HS-27A (cell line): ENCODE results near the gene FGB.
"Not testable (repeated sequence)": the region's sequence is repeated elsewhere in the genome, so short reads cannot be mapped to it uniquely, and the experiment has no call there.

ENCODE experiments used
- DNase-seq: peaks from one replicate; pipeline ENCODE4 v3.0.0-alpha.2; 2012; ENCODE audit warnings: low read depth, missing footprints

The FGB gene

GRCh38 chr4:154597281-154597680, 34.5 kb downstream of the FGB start:
- DNase-seq, result not testable (repeated sequence)

GRCh38 chr4:154597798-154598774, 35.3 kb downstream of the FGB start:
- no peak for DNase-seq

- DNase-seq, result peak; percentile 31
Measured at GRCh38 chr4:154602404-154603020, 39.7 kb downstream of the FGB start.

- DNase-seq, result no peak
Measured at GRCh38 chr4:154603033-154603943, 40.5 kb downstream of the FGB start.

- DNase-seq, result no peak
Measured at GRCh38 chr4:154604696-154605200, 41.9 kb downstream of the FGB start.

- no peak for DNase-seq
Measured at GRCh38 chr4:154606728-154607723, 44.2 kb downstream of the FGB start.

- no peak for DNase-seq
Measured at GRCh38 chr4:154608361-154609252, 45.8 kb downstream of the FGB start.

GRCh38 chr4:154609532-154609931, 46.7 kb downstream of the FGB start:
- DNase-seq, result no peak

GRCh38 chr4:154610582-154610981, 47.8 kb downstream of the FGB start:
- no peak for DNase-seq

GRCh38 chr4:154611833-154612232, 49.0 kb downstream of the FGB start:
- DNase-seq, result no peak

- DNase-seq, result no peak
Measured at GRCh38 chr4:154612472-154613414, 49.9 kb downstream of the FGB start, which contains the start of gene FGG. Gene FGG, minus strand, starts transcription at chr4:154612656. Its CDS starts 47 bp downstream, at chr4:154612609.

GRCh38 chr4:154614306-154614705, 51.5 kb downstream of the FGB start:
- no peak for DNase-seq

- DNase-seq, result no peak
Measured at GRCh38 chr4:154615211-154615610, 52.4 kb downstream of the FGB start.

GRCh38 chr4:154616287-154616686, 53.5 kb downstream of the FGB start:
- no peak for DNase-seq

GRCh38 chr4:154616731-154617130, 53.9 kb downstream of the FGB start:
- DNase-seq, result no peak

- no peak for DNase-seq
Measured at GRCh38 chr4:154617820-154618317, 55.1 kb downstream of the FGB start.

- DNase-seq, result peak; percentile 31
Measured at GRCh38 chr4:154618708-154619315, 56.0 kb downstream of the FGB start.

- no peak for DNase-seq
Measured at GRCh38 chr4:154620111-154620510, 57.3 kb downstream of the FGB start.
